Measurements from ENCODE around the gene TTC9B. TPM values are rescaled to one million over a fixed set of nuclear protein-coding genes. Genes with fewer than 3 reads are reported as not detected.

Gene TTC9B
- total RNA-seq, 3 donors from 2014 or later = 2.0 TPM; not detected in 2

DNA sequence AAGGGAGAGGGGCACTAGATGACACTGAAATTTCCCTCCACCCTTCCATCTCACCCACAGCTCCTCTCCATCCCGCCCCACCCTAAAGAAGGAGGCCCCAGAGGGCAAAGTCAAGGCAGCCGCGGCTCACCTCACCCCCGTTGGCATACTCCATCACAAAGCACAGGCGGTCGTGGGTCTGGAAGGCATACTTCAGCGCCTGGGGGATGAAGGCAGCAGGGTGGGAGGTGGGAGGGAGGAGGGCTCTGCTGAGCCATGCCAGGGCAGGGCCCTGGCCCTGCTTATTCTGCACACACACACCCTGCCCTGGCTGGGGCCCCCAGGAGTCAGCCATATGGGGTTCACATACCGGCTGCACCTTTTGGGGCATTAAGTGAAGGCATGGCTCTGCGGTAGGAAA lies 20.6 kb upstream of the TTC9B start:
- peaks cover 12% of the 10 kb centered on the region for H3K36me3 ChIP-seq (ENCODE audit: low read depth)
- DNase-seq = no peak
- ATAC-seq = no peak
- no peaks in the 10 kb centered on the region for H3K9me3 ChIP-seq
- TF ChIP-seq, protein P1, sequence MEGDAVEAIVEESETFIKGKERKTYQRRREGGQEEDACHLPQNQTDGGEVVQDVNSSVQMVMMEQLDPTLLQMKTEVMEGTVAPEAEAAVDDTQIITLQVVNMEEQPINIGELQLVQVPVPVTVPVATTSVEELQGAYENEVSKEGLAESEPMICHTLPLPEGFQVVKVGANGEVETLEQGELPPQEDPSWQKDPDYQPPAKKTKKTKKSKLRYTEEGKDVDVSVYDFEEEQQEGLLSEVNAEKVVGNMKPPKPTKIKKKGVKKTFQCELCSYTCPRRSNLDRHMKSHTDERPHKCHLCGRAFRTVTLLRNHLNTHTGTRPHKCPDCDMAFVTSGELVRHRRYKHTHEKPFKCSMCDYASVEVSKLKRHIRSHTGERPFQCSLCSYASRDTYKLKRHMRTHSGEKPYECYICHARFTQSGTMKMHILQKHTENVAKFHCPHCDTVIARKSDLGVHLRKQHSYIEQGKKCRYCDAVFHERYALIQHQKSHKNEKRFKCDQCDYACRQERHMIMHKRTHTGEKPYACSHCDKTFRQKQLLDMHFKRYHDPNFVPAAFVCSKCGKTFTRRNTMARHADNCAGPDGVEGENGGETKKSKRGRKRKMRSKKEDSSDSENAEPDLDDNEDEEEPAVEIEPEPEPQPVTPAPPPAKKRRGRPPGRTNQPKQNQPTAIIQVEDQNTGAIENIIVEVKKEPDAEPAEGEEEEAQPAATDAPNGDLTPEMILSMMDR (IDR thresholded peaks at IDR 0.05) = no peak
- intact Hi-C loops (cut with DNase I, micrococcal nuclease) = no loop called here
- no peak overlapping the region for H3K4me3 ChIP-seq
- no peaks in the 10 kb centered on the region for H3K4me1 ChIP-seq (ENCODE audit: low read depth)

DNA sequence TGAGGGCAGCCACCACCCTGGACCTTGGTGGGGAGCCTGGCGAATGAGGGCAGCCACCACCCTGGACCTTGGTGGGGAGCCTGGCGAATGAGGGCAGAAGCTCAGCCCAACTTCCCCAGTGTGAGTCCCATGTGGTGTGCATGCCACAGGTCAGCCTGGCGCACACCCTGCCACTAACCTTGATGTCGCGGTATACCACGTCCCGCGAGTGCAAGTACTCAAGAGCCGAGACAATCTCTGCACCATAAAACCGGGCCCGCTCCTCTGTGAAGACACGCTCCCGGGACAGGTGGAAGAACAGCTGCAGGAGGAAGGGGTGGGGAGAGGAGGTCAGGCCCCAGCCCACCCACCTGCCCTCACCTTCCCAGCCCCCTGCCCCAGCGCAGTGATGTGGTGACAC lies 19.6 kb upstream of the TTC9B start:
- ATAC-seq (no peak), DNase-seq (no peak)
- Histone ChIP-seq H3K4me1 (ENCODE audit: low read depth) (no peaks in the 10 kb centered on the region), H3K9me3 (no peaks in the 10 kb centered on the region), H3K36me3 (ENCODE audit: low read depth) (peaks cover 12% of the 10 kb centered on the region), H3K4me3 (no peak overlapping the region)
- TF ChIP-seq, protein P1 (IDR thresholded peaks at IDR 0.05) = no peak
- intact Hi-C loops (cut with DNase I, micrococcal nuclease) = no loop called here

DNA sequence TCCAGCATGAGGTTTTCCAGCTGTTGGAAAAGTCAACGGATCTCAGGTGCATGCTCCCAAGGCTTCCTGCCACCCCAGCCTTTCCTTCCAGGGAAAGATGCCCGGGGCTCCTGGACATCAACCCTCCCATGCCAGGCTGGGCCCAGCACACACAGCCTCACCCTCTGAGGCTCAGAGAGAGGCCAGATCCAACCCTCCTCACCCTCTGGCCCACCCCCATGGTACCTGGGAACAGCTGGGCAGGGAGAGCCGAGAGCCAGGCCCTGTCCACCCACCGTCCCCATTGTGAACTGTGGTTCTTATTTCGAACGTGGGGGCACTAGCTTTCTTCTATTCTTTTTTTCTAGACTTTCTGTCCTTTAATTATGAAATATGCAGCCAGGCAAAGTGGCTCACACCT lies 18.2 kb upstream of the TTC9B start:
- ATAC-seq (no peak), DNase-seq (no peak)
- TF ChIP-seq, protein P1 (IDR thresholded peaks at IDR 0.05) = no peak
- intact Hi-C loops (cut with DNase I, micrococcal nuclease) = no loop called here
- Histone ChIP-seq H3K9me3 (no peaks in the 10 kb centered on the region), H3K4me1 (ENCODE audit: low read depth) (no peaks in the 10 kb centered on the region), H3K4me3 (no peak overlapping the region), H3K36me3 (ENCODE audit: low read depth) (peaks cover 12% of the 10 kb centered on the region)

DNA sequence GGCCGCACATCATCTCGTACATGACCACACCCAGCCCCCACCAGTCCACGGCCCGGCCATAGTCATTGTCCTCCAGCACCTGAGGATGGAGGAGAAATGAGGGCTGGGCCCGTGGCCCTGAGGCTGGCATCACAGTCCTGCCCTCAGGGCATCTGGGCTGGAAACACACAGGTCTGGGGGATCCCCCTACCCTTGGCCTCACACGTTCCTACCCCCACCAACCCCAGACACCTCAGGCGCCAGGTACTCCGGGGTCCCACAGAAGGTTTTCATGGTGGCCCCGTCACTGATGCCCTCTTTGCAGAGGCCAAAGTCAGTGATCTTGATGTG lies 17.8 kb upstream of the TTC9B start:
- TF ChIP-seq, protein P1 (IDR thresholded peaks at IDR 0.05) = no peak
- DNase-seq (no peak), ATAC-seq (no peak)
- intact Hi-C loops (cut with DNase I, micrococcal nuclease) = no loop called here
- Histone ChIP-seq H3K4me3 (no peak overlapping the region), H3K4me1 (ENCODE audit: low read depth) (no peaks in the 10 kb centered on the region), H3K9me3 (no peaks in the 10 kb centered on the region), H3K36me3 (ENCODE audit: low read depth) (peaks cover 12% of the 10 kb centered on the region)

DNA sequence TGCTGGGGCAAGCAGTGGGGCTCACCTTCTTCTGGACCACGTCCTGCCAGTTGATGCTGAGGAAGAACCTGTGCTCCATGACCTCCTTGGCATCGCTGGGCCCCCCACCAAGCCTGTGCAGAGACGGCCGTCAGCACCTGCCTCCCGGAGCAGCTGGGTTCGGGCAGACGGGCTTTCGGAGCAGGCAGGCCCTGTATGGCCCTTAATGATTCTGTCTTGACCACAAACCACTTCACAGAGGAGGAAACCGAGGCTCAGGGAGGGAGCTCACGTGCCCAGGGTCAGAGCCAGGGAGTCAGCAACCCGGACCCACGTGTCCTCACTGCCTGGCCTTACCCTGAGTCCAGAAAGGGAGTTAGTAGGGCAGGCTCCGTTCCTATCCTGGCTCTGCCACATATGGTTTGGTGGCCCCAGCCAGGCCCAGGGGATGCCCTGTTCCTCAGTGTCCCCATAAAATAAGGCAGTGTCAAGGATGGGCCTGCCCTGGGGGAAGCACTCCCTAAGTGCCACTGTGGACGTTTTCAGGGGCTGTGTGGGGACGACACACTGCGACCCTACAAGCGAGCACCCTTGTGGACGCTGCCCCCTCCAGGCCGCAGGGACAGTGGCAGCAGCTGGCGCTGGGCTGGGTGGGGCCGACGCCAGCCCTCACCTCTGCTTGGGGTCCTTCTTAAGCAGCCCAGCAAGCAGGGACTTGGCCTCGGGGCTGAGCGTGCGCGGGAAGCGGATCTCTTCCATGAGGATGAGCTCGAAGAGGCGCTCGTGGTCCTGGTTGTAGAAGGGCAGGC lies 17.2 kb upstream of the TTC9B start:
- Histone ChIP-seq H3K4me1 (ENCODE audit: low read depth) (no peaks in the 10 kb centered on the region), H3K4me3 (no peak overlapping the region), H3K9me3 (no peaks in the 10 kb centered on the region), H3K36me3 (ENCODE audit: low read depth) (peaks cover 12% of the 10 kb centered on the region)
- TF ChIP-seq, protein P1 (IDR thresholded peaks at IDR 0.05) = no peak
- ATAC-seq (no peak), DNase-seq (no peak)
- intact Hi-C loops (cut with DNase I, micrococcal nuclease) = no loop called here

Measured in mucosa of descending colon (tissue), 3 donors.